Measurements from ENCODE around the gene PCBP3. TPM values are rescaled to one million over a fixed set of nuclear protein-coding genes. Genes with fewer than 3 reads are reported as not detected.
"Not testable (repeated sequence)": the region's sequence is repeated elsewhere in the genome, so short reads cannot be mapped to it uniquely, and the experiment has no call there.

Gene PCBP3
- total and polyA plus RNA-seq, 3 experiments from 2014 or later = 0.31 to 0.38 (median 0.35) TPM

DNA sequence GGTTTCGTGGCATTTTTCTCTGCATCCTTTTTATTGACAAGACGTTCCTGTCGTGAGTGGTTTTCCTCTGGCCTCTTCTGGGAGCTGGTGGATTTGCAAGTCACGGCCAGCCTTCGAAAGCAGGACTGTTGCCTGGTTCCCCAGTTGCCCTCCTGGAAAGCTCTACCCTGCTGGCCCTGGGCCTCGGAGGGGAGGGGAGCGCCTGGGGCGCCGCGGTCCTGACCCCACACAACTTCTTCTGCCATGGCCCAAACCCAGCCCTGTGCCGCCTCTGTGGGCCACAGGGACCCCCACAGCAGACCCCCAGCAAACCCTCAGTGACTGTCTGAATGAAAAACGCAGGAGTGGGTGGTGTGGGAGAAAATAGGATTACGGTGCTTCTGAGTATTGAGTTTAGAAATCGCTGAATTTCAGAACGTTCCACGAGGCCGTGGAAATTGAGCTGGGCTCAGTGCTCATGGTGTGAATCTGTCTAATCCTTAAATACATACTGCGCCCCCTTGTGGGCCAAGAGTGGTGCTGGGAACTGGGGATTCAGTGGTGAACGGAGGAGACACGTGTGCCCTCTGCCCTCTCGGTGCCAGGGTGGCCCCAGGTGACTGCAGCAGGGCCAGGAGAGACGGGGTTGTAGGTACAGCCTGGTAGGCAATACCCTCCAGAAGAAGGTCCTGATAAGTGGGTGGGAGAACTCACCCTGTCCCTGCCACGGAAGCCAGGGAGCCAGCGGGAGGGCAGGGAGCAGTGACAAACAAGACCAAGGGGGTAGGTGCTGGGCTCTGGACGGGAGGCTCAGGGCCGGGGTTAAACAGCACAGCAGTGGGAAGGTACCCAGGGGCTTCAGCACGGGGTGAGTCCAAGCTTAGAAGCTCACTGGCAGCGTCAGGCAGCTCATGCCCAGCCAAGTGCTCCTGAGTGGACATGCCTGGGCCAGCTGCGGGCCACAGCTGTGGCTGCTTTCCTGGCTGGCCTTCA is 236.9 kb downstream of the PCBP3 start:
- Mint-ChIP-seq H3K4me3 (peak overlapping the region in 2 of 7 donors; percentile 2 to 53), H3K27ac (peak overlapping the region in 2 of 8 donors; percentile 15 to 17), H3K27me3 (peaks cover 7 to 27% of the 10 kb centered on the region in 2 donors), H3K36me3 (peaks cover 0 to under 1% (median 0%) of the 10 kb centered on the region in 3 donors), H3K4me1 (peaks cover 19 to 40% (median 21%) of the 10 kb centered on the region in 3 donors), H3K9me3 (peaks cover 0 to 7% (median 0%) of the 10 kb centered on the region in 5 donors)
- H3K36me3 ChIP-seq (ENCODE audit: insufficient read depth, low read length) = no peaks in the 10 kb centered on the region
- CTCF ChIA-PET = interaction anchor here (0.7 kb wide), 1 partner anchor 54 kb away, joined by 3 read pairs; no protein-coding TSS in a partner anchor
- POLR2A ChIA-PET = no interaction called here
- no peak overlapping the region for H3K4me3 ChIP-seq (ENCODE audit: low read length)
- peak; percentile 20 to 59 (median 47) for DNase-seq
- H3K4me1 ChIP-seq (ENCODE audit: insufficient read depth, low read length) = peaks cover 32% of the 10 kb centered on the region
- H3K9me3 ChIP-seq (ENCODE audit: low read length) = no peaks in the 10 kb centered on the region
- no peak overlapping the region for H3K27ac ChIP-seq (ENCODE audit: low read depth, low read length)
- no peaks in the 10 kb centered on the region for H3K27me3 ChIP-seq (ENCODE audit: insufficient read depth, low read length, poor library complexity, severe bottlenecking)

DNA sequence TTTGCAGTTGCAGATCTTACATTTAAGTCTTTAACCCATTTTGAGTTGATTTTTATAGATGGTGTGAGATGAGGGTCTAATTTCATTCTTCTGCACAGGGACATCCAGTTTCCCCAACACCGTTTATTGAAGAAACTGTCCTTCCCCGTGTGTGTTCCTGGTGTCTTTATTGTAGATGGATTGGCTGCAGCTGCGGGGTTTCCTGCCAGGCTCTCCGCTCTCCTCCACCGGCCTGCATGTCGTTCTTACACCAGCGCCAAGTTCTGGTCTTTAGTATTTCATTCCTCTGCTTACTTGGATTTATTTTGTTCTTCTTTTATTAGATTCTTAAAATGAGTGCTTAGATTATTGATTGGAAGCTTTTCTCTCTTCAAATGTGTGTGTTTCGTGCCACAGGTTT is 239.1 kb downstream of the PCBP3 start:
- Mint-ChIP-seq H3K4me3 (no peak overlapping the region), H3K4me1 (peaks cover 38 to 62% (median 42%) of the 10 kb centered on the region in 3 donors), H3K27me3 (peaks cover 8 to 18% of the 10 kb centered on the region in 2 donors), H3K27ac (no peak overlapping the region), H3K9me3 (peaks cover 5 to 17% (median 6%) of the 10 kb centered on the region in 5 donors), H3K36me3 (peaks cover 0 to 4% (median 2%) of the 10 kb centered on the region in 3 donors)
- H3K4me1 ChIP-seq (ENCODE audit: insufficient read depth, low read length) = peaks cover 52% of the 10 kb centered on the region
- no peak overlapping the region for H3K4me3 ChIP-seq (ENCODE audit: low read length)
- H3K36me3 ChIP-seq (ENCODE audit: insufficient read depth, low read length) = no peaks in the 10 kb centered on the region
- CTCF ChIA-PET = no interaction called here
- H3K27me3 ChIP-seq (ENCODE audit: insufficient read depth, low read length, poor library complexity, severe bottlenecking) = no peaks in the 10 kb centered on the region
- H3K9me3 ChIP-seq (ENCODE audit: low read length) = no peaks in the 10 kb centered on the region
- POLR2A ChIA-PET = no interaction called here
- DNase-seq = no peak
- no peak overlapping the region for H3K27ac ChIP-seq (ENCODE audit: low read depth, low read length)

DNA sequence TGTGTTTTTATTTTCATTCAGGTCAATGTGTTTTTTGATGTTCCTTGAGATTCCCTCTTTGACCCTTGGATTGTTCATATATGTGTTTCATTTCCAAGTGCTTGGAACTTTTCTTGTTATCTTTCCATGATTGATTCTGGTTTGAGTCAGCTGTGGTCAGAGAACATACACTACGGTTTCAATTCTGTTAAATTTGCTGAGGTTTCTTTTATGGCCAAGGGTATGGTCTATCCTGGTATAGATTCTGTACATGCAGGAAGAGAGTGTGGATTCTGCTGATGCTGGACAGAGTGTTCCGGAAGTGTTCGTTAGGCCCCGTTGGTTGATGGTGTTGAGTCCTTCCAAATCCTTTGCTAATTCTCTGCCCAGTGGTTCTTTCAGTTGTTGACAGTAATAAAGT is 239.6 kb downstream of the PCBP3 start:
- H3K4me3 Mint-ChIP-seq = no peak overlapping the region
- peaks cover 38 to 67% (median 44%) of the 10 kb centered on the region in 3 donors for H3K4me1 Mint-ChIP-seq
- no peak overlapping the region for H3K27ac ChIP-seq (ENCODE audit: low read depth, low read length)
- H3K36me3 Mint-ChIP-seq = peaks cover 0 to 4% (median 2%) of the 10 kb centered on the region in 3 donors
- POLR2A ChIA-PET = no interaction called here
- CTCF ChIA-PET = no interaction called here
- DNase-seq = no peak
- no peak overlapping the region for H3K27ac Mint-ChIP-seq
- H3K36me3 ChIP-seq (ENCODE audit: insufficient read depth, low read length) = no peaks in the 10 kb centered on the region
- H3K27me3 Mint-ChIP-seq = peaks cover 8 to 18% of the 10 kb centered on the region in 2 donors
- no peaks in the 10 kb centered on the region for H3K27me3 ChIP-seq (ENCODE audit: insufficient read depth, low read length, poor library complexity, severe bottlenecking)
- H3K9me3 Mint-ChIP-seq = peaks cover 5 to 17% (median 6%) of the 10 kb centered on the region in 5 donors
- no peaks in the 10 kb centered on the region for H3K9me3 ChIP-seq (ENCODE audit: low read length)
- H3K4me3 ChIP-seq (ENCODE audit: low read length) = no peak overlapping the region
- H3K4me1 ChIP-seq (ENCODE audit: insufficient read depth, low read length) = peaks cover 57% of the 10 kb centered on the region

DNA sequence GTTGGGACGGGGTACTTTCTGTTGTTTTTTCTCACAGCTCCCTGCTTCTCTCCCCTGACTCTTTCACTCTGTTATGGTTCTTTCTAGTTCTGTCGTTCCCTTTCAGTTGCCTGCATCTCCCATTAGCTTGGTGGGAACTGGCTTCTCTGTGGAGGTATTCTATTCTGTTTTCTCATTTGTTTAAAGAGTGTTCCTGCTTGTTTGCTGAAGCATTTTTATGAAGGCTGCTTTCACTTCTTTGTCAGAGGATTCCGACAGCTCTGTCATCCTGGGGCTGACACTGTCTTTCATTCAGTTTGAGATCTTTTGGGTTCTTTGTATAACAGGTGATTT is 242.0 kb downstream of the PCBP3 start:
- H3K4me1 Mint-ChIP-seq = peaks cover 41 to 86% (median 50%) of the 10 kb centered on the region in 3 donors
- H3K27me3 Mint-ChIP-seq = peaks cover 3% of the 10 kb centered on the region in 2 donors
- Histone ChIP-seq H3K27ac (ENCODE audit: low read depth, low read length) (peak overlapping the region; percentile 12), H3K27me3 (ENCODE audit: insufficient read depth, low read length, poor library complexity, severe bottlenecking) (no peaks in the 10 kb centered on the region), H3K9me3 (ENCODE audit: low read length) (no peaks in the 10 kb centered on the region), H3K4me1 (ENCODE audit: insufficient read depth, low read length) (peaks cover 65% of the 10 kb centered on the region), H3K36me3 (ENCODE audit: insufficient read depth, low read length) (no peaks in the 10 kb centered on the region), H3K4me3 (ENCODE audit: low read length) (no peak overlapping the region)
- ChIA-PET CTCF (interaction anchor here (1.3 kb wide), 1 partner anchor 81 kb away, joined by 3 read pairs; no protein-coding TSS in a partner anchor), POLR2A (no interaction called here)
- DNase-seq = no peak
- H3K9me3 Mint-ChIP-seq = peaks cover 5 to 17% (median 6%) of the 10 kb centered on the region in 5 donors
- H3K4me3 Mint-ChIP-seq = peak overlapping the region; percentile 12 to 92 (median 57)
- peaks cover 0 to 4% (median 2%) of the 10 kb centered on the region in 3 donors for H3K36me3 Mint-ChIP-seq
- peak overlapping the region; percentile 46 to 93 (median 77) for H3K27ac Mint-ChIP-seq

DNA sequence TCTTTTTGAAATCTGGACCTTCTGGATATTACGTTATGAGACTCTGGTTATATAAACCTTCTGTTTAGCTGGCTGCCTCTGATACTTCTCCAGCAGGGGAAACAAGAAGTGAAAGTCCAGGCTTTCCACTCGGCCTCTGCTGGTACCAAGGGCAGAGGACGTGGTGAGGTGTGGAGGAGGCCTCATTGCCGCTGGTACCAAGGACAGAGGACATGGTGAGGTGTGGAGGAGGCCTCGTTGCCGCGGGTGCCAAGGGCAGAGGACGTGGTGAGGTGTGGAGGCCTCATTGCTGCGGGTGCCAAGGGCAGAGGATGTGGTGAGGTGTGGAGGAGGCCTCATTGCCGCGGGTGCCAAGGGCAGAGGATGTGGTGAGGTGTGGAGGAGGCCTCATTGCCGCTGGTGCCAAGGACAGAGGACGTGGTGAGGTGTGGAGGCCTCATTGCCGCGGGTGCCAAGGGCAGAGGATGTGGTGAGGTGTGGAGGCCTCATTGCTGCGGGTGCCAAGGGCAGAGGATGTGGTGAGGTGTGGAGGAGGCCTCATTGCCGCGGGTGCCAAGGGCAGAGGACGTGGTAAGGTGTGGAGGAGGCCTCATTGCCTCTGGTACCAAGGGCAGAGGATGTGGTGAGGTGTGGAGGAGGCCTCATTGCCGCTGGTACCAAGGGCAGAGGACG is 242.5 kb downstream of the PCBP3 start:
- CTCF ChIA-PET = interaction anchor here (1.3 kb wide), 1 partner anchor 81 kb away, joined by 3 read pairs; no protein-coding TSS in a partner anchor
- H3K9me3 ChIP-seq (ENCODE audit: low read length); POLR2A ChIA-PET; H3K27me3 ChIP-seq (ENCODE audit: insufficient read depth, low read length, poor library complexity, severe bottlenecking); H3K36me3 ChIP-seq (ENCODE audit: insufficient read depth, low read length); H3K4me3 ChIP-seq (ENCODE audit: low read length); H3K36me3 Mint-ChIP-seq; H3K27me3 Mint-ChIP-seq: not testable (repeated sequence)
- Mint-ChIP-seq H3K4me1 (peaks cover 42 to 86% (median 48%) of the 10 kb centered on the region in 3 donors), H3K4me3 (peak overlapping the region; percentile 18 to 92 (median 57)), H3K27ac (peak overlapping the region; percentile 46 to 95 (median 77)), H3K9me3 (peaks cover 5 to 17% (median 6%) of the 10 kb centered on the region in 5 donors)
- Histone ChIP-seq H3K27ac (ENCODE audit: low read depth, low read length) (peak overlapping the region; percentile 26), H3K4me1 (ENCODE audit: insufficient read depth, low read length) (peaks cover 64% of the 10 kb centered on the region)
- DNase-seq = peak in 4 of 5 donors; percentile 42 to 72 (median 65)

DNA sequence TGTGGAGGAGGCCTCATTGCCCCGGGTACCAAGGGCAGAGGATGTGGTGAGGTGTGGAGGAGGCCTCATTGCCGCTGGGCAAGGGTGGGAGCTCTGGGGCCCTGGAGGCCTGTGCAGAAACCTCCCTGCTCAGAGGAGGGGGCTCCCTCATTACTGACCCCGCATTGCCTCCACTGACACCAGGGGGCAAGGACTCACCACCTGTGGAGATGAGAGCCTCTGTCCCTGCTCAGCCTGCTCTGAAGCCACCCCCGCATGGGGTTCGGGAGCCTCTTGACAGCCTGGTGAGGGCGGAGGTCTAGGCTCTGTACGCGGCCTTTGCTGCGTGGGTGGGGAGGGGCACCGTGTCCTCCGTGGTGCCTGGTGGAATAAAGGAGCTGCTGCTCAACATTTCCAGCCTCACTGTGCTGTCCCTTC is 243.1 kb downstream of the PCBP3 start:
- H3K27me3 ChIP-seq (ENCODE audit: insufficient read depth, low read length, poor library complexity, severe bottlenecking) = no peaks in the 10 kb centered on the region
- Mint-ChIP-seq H3K9me3 (peaks cover 5 to 17% (median 6%) of the 10 kb centered on the region in 5 donors), H3K27me3 (peaks cover 2 to 6% of the 10 kb centered on the region in 2 donors), H3K36me3 (peaks cover 0 to 4% (median 2%) of the 10 kb centered on the region in 3 donors), H3K4me3 (peak overlapping the region in 4 of 7 donors; percentile 18 to 92 (median 42)), H3K27ac (peak overlapping the region in 5 of 8 donors; percentile 46 to 95 (median 83)), H3K4me1 (peaks cover 44 to 87% (median 53%) of the 10 kb centered on the region in 3 donors)
- H3K27ac ChIP-seq (ENCODE audit: low read depth, low read length) = peak overlapping the region; percentile 26
- DNase-seq = peak in 2 of 5 donors; percentile 15 to 50
- ChIA-PET POLR2A (no interaction called here), CTCF (interaction anchor here (1.3 kb wide), 1 partner anchor 80 kb away, joined by 3 read pairs; no protein-coding TSS in a partner anchor)
- no peak overlapping the region for H3K4me3 ChIP-seq (ENCODE audit: low read length)
- H3K9me3 ChIP-seq (ENCODE audit: low read length) = no peaks in the 10 kb centered on the region
- H3K4me1 ChIP-seq (ENCODE audit: insufficient read depth, low read length) = peaks cover 67% of the 10 kb centered on the region
- no peaks in the 10 kb centered on the region for H3K36me3 ChIP-seq (ENCODE audit: insufficient read depth, low read length)

DNA sequence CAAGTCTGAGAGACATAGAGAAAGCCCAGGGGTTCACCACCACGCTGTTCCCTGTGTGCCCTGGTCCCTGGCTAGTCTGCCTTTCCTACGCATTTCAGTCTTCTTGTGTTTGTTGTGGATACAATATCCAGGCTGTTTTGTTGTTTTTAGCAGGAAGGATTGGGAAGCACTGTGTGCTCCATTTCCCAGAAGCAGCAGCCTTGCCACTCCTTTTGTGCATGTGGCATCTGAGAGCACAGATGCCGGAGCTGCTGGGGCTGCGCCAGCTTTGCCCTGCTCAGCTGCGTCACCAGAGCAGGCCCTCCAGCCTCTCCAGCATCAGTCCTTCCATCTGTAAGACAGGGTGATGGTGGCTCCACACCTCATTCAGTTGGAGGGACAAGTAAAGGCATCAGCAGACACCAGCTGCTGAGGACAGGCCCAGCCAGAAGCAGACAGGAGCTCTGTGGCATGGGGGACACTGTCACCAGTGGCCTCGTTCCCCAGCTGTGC is 243.6 kb downstream of the PCBP3 start:
- peaks cover 2 to 6% of the 10 kb centered on the region in 2 donors for H3K27me3 Mint-ChIP-seq
- peak in 2 of 5 donors; percentile 10 to 41 for DNase-seq
- Histone ChIP-seq H3K36me3 (ENCODE audit: insufficient read depth, low read length) (no peaks in the 10 kb centered on the region), H3K27ac (ENCODE audit: low read depth, low read length) (no peak overlapping the region), H3K4me1 (ENCODE audit: insufficient read depth, low read length) (peaks cover 73% of the 10 kb centered on the region), H3K4me3 (ENCODE audit: low read length) (no peak overlapping the region), H3K27me3 (ENCODE audit: insufficient read depth, low read length, poor library complexity, severe bottlenecking) (no peaks in the 10 kb centered on the region), H3K9me3 (ENCODE audit: low read length) (no peaks in the 10 kb centered on the region)
- CTCF ChIA-PET = interaction anchor here (1.3 kb wide), 1 partner anchor 80 kb away, joined by 3 read pairs; no protein-coding TSS in a partner anchor
- H3K27ac Mint-ChIP-seq = peak overlapping the region in 4 of 8 donors; percentile 4 to 46 (median 36)
- POLR2A ChIA-PET = no interaction called here
- H3K36me3 Mint-ChIP-seq = peaks cover 0 to 4% (median 2%) of the 10 kb centered on the region in 3 donors
- peaks cover 5 to 17% (median 6%) of the 10 kb centered on the region in 5 donors for H3K9me3 Mint-ChIP-seq
- H3K4me3 Mint-ChIP-seq = peak overlapping the region in 3 of 7 donors; percentile 29 to 65 (median 41)
- peaks cover 48 to 87% (median 58%) of the 10 kb centered on the region in 3 donors for H3K4me1 Mint-ChIP-seq
